MM.1S (cell line): ENCODE results near the gene TIMM23.

ENCODE experiments used
- DNase-seq: peaks from one replicate; pipeline ENCODE4 v3.0.0-alpha.2; 2015
- H2AFZ ChIP-seq: fragments of 300-600 bp; sonication (generic); 2 replicates; pipeline ENCODE4 v1.6.0; 2016; ENCODE audit warnings: antibody characterized with exemption, low read length
- H3F3A ChIP-seq: fragments of 300-600 bp; sonication (generic); 2 replicates; pipeline ENCODE4 v1.6.1; 2016; ENCODE audit warnings: mild to moderate bottlenecking, antibody characterized with exemption, low read length, moderate library complexity, mixed read lengths; ENCODE audit not compliant: insufficient read depth
- H3K27ac ChIP-seq: fragments of 300-600 bp; sonication (generic); 2 replicates; pipeline ENCODE4 v1.5.1; 2016; ENCODE audit warnings: mild to moderate bottlenecking, low read length
- H3K27me3 ChIP-seq: fragments of 300-600 bp; sonication (generic); replicated peaks from 2 replicates; pipeline ENCODE4 v1.6.0; 2016; ENCODE audit warnings: low read length; ENCODE audit not compliant: insufficient read depth
- H3K36me3 ChIP-seq: fragments of 300-600 bp; sonication (generic); replicated peaks from 2 replicates; pipeline ENCODE4 v1.6.1; 2016; ENCODE audit warnings: mild to moderate bottlenecking, low read length, mixed read lengths; ENCODE audit not compliant: insufficient read depth
- H3K4me1 ChIP-seq: fragments of 300-600 bp; sonication (generic); 2 replicates; pipeline ENCODE4 v1.6.1; 2016; ENCODE audit warnings: low read length, mixed read lengths
- H3K4me2 ChIP-seq: fragments of 300-600 bp; sonication (generic); 2 replicates; pipeline ENCODE4 v1.6.0; 2016; ENCODE audit warnings: low read depth, low read length
- H3K4me3 ChIP-seq: fragments of 300-600 bp; sonication (generic); 2 replicates; pipeline ENCODE4 v1.5.1; 2016; ENCODE audit warnings: low read length, mixed read lengths
- H3K79me2 ChIP-seq: fragments of 300-600 bp; sonication (generic); 2 replicates; pipeline ENCODE4 v1.6.1; 2016; ENCODE audit warnings: mixed run types, low read length, mixed read lengths
- H3K9ac ChIP-seq: fragments of 300-600 bp; sonication (generic); 2 replicates; pipeline ENCODE4 v1.6.1; 2016; ENCODE audit warnings: low read length, mixed read lengths
- H3K9me2 ChIP-seq: fragments of 300-600 bp; sonication (generic); replicated peaks from 2 replicates; pipeline ENCODE4 v1.6.1; 2016; ENCODE audit warnings: mild to moderate bottlenecking, low read length, mixed read lengths; ENCODE audit not compliant: insufficient read depth
- H3K9me3 ChIP-seq: fragments of 300-600 bp; sonication (generic); replicated peaks from 2 replicates; pipeline ENCODE4 v1.6.1; 2016; ENCODE audit warnings: mild to moderate bottlenecking, low read length, mixed read lengths; ENCODE audit not compliant: insufficient read depth
- H4K20me1 ChIP-seq: fragments of 300-600 bp; sonication (generic); 2 replicates; pipeline ENCODE4 v1.6.1; 2016; ENCODE audit warnings: mild to moderate bottlenecking, low read length, moderate library complexity, mixed read lengths; ENCODE audit not compliant: insufficient read depth
- EZH2 ChIP-seq: fragments of 300-600 bp; sonication (generic); optimal IDR thresholded peaks from 2 replicates; pipeline ENCODE3; 2017; ENCODE audit warnings: low read depth, mild to moderate bottlenecking, antibody characterized with exemption, low read length, mixed read lengths
- EZH2phosphoT487 ChIP-seq: fragments of 300-600 bp; sonication (generic); IDR thresholded peaks from 2 replicates; pipeline ENCODE4 v1.6.1; 2018; ENCODE audit warnings: antibody characterized with exemption, low read length
- TF ChIP-seq, protein P1 (sequence below): fragments of 300-600 bp; sonication (generic); IDR thresholded peaks from 2 replicates; pipeline ENCODE4 v1.5.1; 2016; ENCODE audit warnings: antibody characterized with exemption, low read length, mixed read lengths

Gene TIMM23

DNA sequence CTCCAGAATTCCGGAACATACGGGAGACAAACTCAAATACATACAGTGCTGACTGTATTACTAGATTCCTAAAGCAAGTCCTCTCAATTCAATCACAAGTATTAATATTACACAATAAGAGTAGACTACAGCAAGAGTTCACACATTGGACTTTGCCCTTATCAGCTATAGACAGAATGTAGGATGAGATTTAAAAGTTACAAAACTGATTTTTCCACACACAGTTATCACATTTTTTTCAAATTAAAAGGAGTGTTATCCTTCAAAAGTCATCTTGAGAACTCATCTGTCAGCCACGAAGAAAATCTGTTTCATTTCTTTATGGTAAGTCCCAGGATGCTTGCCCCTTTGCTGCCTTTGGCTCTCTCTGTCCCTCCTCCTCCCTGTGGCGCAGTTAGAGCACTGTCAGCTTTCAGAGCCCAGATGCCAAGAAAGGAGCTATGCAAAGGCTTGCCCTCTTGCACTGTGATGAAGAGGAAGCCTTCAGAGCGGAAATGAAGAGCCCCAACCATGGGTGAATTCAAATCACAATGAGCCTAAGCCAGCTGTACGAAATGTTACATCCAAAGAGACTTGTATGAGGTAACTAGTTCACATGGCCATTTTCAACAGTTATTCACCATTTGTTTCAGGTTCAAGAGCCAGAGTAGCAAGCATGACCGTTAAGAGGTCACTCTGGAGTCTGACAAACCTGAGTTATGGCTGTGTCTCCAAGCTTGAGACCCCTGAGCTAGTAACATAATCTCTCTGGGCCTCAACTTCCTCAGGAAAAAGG lies 47.5 kb downstream of the TIMM23 start:
- no peak overlapping the region for H2AFZ ChIP-seq
- H3K36me3 ChIP-seq = 0 out of 2 replicates have a peak, but pooled peaks cover 2% of the 10 kb centered on the region
- H3K27me3 ChIP-seq = no peaks in the 10 kb centered on the region
- H4K20me1 ChIP-seq = peaks cover 68% of the 10 kb centered on the region
- H3K4me3 ChIP-seq = no peak overlapping the region
- peaks cover 10% of the 10 kb centered on the region; the same call in 1 of the 2 replicates for H3F3A ChIP-seq
- no peak for DNase-seq
- no peaks in the 10 kb centered on the region for H3K9me2 ChIP-seq
- H3K4me2 ChIP-seq = no peak overlapping the region
- H3K9me3 ChIP-seq = no peaks in the 10 kb centered on the region
- TF ChIP-seq EZH2phosphoT487 = no peak
- TF ChIP-seq, protein P1, sequence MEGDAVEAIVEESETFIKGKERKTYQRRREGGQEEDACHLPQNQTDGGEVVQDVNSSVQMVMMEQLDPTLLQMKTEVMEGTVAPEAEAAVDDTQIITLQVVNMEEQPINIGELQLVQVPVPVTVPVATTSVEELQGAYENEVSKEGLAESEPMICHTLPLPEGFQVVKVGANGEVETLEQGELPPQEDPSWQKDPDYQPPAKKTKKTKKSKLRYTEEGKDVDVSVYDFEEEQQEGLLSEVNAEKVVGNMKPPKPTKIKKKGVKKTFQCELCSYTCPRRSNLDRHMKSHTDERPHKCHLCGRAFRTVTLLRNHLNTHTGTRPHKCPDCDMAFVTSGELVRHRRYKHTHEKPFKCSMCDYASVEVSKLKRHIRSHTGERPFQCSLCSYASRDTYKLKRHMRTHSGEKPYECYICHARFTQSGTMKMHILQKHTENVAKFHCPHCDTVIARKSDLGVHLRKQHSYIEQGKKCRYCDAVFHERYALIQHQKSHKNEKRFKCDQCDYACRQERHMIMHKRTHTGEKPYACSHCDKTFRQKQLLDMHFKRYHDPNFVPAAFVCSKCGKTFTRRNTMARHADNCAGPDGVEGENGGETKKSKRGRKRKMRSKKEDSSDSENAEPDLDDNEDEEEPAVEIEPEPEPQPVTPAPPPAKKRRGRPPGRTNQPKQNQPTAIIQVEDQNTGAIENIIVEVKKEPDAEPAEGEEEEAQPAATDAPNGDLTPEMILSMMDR = no peak
- no peak for TF ChIP-seq EZH2
- no peaks in the 10 kb centered on the region for H3K4me1 ChIP-seq
- H3K9ac ChIP-seq = no peak overlapping the region
- no peak overlapping the region for H3K27ac ChIP-seq
- peaks cover 100% of the 10 kb centered on the region for H3K79me2 ChIP-seq

DNA sequence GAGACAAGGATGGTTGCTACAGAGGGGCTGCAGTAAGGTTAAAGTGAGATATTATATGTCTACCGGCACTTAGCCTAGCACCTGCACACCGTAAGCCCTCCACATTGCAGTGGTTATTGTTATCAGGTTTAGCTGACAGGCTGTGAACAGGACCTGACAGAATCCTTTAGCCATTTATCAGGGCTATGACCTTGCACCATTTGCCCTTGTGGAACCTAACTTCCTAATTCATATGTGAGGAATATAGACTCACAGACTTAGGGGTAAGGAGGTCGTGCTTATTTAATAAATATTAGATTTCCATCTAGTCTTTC lies 48.0 kb downstream of the TIMM23 start:
- Histone ChIP-seq H3K4me2 (no peak overlapping the region), H3K4me3 (no peak overlapping the region), H3K9me3 (no peaks in the 10 kb centered on the region), H2AFZ (no peak overlapping the region), H3K9me2 (no peaks in the 10 kb centered on the region), H3K36me3 (no peaks in the 10 kb centered on the region), H4K20me1 (peaks cover 73% of the 10 kb centered on the region), H3K27ac (no peak overlapping the region), H3K79me2 (peaks cover 100% of the 10 kb centered on the region), H3F3A (peaks cover 10% of the 10 kb centered on the region; the same call in 1 of the 2 replicates), H3K27me3 (no peaks in the 10 kb centered on the region), H3K4me1 (no peaks in the 10 kb centered on the region), H3K9ac (no peak overlapping the region)
- DNase-seq = no peak
- TF ChIP-seq EZH2phosphoT487 = no peak

DNA sequence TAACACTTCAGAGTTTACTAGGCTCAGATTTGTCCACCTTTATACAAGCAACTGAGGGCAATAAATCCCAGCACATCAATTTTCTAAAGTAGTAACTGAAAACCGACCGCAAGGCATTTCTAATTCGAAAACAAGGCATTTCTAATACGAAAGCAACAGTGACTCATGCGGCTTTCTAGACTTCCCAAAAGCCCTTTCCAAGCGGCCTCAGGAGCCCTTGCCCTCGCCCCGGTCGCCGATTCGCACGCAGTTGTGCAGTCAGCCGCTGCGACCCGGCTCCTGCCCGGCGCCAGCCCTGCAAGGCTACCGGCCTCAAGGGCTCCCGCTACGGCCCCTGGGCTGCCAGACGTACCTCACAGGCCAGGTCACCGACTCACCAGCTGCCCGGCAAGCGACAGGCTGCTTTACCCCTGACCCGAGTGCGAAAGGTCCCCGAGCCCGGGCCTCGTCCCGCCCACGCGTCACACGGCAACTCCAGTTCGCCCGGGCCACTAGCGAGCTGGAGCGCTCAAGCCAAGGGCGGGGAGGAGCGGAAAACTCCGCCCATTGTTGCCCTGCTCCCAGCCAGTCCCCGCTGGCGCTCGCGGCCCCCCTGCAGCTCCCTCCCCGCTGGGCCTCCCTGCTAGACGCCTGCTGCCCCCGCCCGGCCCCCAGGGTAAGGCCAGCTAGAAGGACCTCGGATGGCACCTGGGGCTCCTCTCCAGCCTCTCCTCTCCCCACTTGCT lies 50.9 kb downstream of the TIMM23 start:
- H3F3A ChIP-seq = peaks cover 10% of the 10 kb centered on the region; the same call in 1 of the 2 replicates
- peak overlapping the region; percentile 66; the same call in 1 of the 2 replicates for H3K27ac ChIP-seq
- no peak overlapping the region for H2AFZ ChIP-seq
- TF ChIP-seq, protein P1 = peak; percentile 28
- no peak for TF ChIP-seq EZH2phosphoT487
- H3K36me3 ChIP-seq = no peaks in the 10 kb centered on the region
- H4K20me1 ChIP-seq = peaks cover 88% of the 10 kb centered on the region
- peak; percentile 79 for DNase-seq
- peak overlapping the region; percentile 34; the same call in 1 of the 2 replicates for H3K9ac ChIP-seq
- peak overlapping the region; percentile 58 for H3K4me2 ChIP-seq
- no peaks in the 10 kb centered on the region for H3K9me2 ChIP-seq
- H3K4me1 ChIP-seq = peaks cover 19% of the 10 kb centered on the region
- H3K79me2 ChIP-seq = peaks cover 100% of the 10 kb centered on the region
- peak overlapping the region; percentile 58 for H3K4me3 ChIP-seq
- no peaks in the 10 kb centered on the region for H3K9me3 ChIP-seq
- H3K27me3 ChIP-seq = no peaks in the 10 kb centered on the region

DNA sequence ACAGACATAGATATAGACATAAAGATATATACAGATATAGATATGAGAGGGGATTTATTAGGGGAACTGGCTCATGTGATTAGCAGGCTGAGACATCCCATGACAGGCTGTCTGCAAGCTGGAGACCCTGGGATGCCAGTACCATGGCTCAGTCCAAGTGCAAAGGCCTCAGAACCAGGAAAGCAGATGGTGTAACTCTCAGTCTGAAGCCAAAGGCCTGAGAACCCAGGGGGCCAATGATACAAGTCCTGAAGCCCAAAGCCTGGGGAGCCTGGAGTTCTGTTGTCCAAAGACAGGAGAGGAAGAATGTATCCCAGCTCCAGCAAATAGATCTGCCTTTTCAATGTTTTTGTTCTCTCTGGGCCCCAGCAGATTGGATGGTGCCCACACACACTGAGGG lies 52.7 kb downstream of the TIMM23 start:
- Histone ChIP-seq H3K9me3 (no peaks in the 10 kb centered on the region), H4K20me1 (peaks cover 82% of the 10 kb centered on the region), H3K4me3 (no peak overlapping the region), H3K27ac (no peak overlapping the region), H3K79me2 (peaks cover 100% of the 10 kb centered on the region), H3K9me2 (no peaks in the 10 kb centered on the region), H3F3A (peaks cover 6% of the 10 kb centered on the region; the same call in 1 of the 2 replicates), H3K4me1 (peaks cover 21% of the 10 kb centered on the region), H2AFZ (no peak overlapping the region), H3K27me3 (no peaks in the 10 kb centered on the region), H3K4me2 (no peak overlapping the region), H3K9ac (no peak overlapping the region), H3K36me3 (no peaks in the 10 kb centered on the region)
- TF ChIP-seq, protein P1 = no peak
- TF ChIP-seq EZH2phosphoT487 (no peak), EZH2 (no peak)
- no peak for DNase-seq
